ENCODE measurements around the gene EID2. TPM values are rescaled to one million over a fixed set of nuclear protein-coding genes. Genes with fewer than 3 reads are reported as not detected.

The EID2 gene, protein sequence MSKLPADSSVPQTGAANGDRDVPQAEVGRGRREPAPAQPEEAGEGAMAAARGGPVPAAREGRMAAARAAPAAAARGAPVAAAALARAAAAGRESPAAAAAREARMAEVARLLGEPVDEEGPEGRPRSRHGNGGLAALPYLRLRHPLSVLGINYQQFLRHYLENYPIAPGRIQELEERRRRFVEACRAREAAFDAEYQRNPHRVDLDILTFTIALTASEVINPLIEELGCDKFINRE
- 16.9 and 22.7 TPM in 2 replicates for total RNA-seq (2014; rRNA removed; shearing (Covaris generic))

DNA sequence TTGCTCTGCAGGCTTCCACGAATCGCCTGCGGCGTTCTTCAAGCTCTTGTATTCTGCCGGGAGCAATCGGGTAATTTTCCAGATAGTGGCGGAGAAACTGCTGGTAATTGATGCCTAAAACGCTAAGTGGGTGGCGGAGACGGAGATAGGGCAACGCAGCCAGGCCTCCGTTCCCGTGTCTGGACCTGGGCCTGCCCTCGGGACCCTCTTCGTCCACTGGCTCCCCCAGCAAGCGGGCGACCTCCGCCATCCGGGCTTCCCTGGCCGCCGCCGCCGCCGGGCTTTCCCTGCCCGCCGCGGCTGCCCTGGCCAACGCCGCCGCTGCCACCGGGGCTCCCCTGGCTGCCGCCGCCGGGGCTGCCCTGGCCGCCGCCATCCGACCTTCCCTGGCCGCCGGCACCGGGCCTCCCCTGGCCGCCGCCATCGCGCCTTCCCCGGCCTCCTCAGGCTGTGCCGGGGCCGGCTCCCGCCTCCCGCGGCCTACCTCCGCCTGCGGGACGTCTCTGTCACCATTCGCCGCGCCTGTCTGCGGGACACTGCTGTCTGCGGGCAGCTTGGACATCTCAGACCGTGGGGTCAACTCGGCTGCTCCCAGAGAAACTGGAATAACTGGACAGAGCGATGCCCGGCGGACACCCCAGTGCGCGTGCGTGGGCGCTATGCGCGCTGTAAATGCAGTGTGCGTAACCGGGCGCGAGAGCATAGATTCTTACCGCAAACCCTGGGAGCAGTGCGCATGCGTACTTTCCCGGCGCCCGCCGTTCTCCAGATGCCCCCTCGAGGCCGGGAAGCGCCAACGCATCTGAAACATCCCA is at the start of gene EID2:
Gene EID2, minus strand, starts transcription at position 644 of the 815 bp plus-strand sequence. Its CDS starts 82 bp downstream, at position 562.
- H3K27me3 ChIP-seq (replicated peaks) = no peaks in the 10 kb centered on the region

GRCh38 chr19:39588066-39588465 is 48.1 kb upstream of the EID2 start:
- Histone ChIP-seq H3K9me3 (replicated peaks) (no peaks in the 10 kb centered on the region), H3K27ac (no peak overlapping the region), H3K4me3 (no peak overlapping the region), H3K27me3 (replicated peaks) (peaks cover 3% of the 10 kb centered on the region; the same call in 1 of the 2 replicates), H3K4me1 (replicated peaks) (no peaks in the 10 kb centered on the region), H3K36me3 (no peaks in the 10 kb centered on the region)
- DNase-seq (ENCODE audit: low read depth in 1 of 2, low spot score in 2 of 2) = no peak

More for the DNA sequence above, at the start of gene EID2:
- Histone ChIP-seq H3K9me3 (replicated peaks) (no peaks in the 10 kb centered on the region), H3K36me3 (peaks cover 12% of the 10 kb centered on the region), H3K27ac (peak within 1 kb of the TSS; percentile 64), H3K4me1 (replicated peaks) (peaks cover 4% of the 10 kb centered on the region), H3K4me3 (peak within 1 kb of the TSS; percentile 91)
- peak; percentile 88 to 96 for DNase-seq (ENCODE audit: low read depth in 1 of 2, low spot score in 2 of 2)

DNA sequence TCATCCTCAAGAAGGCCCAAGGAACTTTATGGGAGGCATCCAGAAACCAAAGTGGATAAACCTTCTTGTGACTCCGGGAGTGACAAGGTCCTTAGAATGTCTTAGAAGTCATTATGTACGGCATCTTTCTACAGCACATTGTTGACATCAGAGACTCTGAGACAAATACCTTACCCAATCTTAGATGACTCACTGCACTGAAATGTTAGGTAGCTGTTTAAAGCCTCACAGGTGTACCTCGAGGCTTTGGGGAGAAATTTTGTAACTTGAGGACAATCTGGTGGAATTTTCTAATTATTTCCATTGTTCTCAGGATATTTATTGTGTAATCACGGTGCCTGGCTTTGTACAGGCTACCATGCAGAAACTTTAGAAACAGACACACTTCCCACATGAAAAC is 47.5 kb upstream of the EID2 start:
- Histone ChIP-seq H3K9me3 (replicated peaks) (no peaks in the 10 kb centered on the region), H3K27me3 (replicated peaks) (0 out of 2 replicates have a peak, but pooled peaks cover 3% of the 10 kb centered on the region), H3K4me1 (replicated peaks) (no peaks in the 10 kb centered on the region), H3K4me3 (no peak overlapping the region), H3K27ac (no peak overlapping the region), H3K36me3 (no peaks in the 10 kb centered on the region)
- no peak for DNase-seq (ENCODE audit: low read depth in 1 of 2, low spot score in 2 of 2)

DNA sequence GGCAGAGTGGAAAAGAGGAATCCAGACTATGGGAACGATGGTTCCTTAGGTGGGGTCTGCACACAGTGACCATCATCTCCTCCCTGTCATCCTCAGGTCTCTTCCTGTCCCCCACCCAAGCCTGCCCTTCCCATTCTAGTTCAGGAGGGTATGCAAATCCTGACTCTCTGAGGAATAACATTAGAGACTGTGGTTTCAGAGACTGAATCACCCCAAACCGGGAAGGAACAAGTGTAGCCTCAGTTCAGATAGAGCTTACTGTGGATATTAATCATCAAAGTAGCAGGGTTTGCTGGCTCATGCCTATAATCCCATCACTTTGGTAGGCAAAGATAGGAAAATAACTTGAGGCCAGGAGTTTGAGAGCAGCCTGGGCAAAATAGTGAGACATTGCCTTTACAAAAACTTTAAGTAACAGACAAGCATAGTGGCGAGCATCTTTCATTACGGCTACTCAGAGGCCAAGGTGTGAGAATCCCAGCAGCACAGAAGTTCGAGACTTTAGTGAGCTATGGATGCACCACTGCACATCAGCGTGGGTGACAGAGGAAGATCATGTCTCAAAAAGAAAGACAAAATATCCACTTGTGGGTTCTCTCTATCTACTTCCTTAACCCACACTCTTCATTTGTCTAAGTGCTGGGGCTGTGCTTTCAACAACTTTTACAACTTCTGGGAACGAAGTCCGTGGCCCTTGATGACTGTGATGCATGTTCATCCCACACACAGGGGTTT is 43.1 kb upstream of the EID2 start:
- Histone ChIP-seq H3K27ac (no peak overlapping the region), H3K4me3 (no peak overlapping the region), H3K36me3 (no peaks in the 10 kb centered on the region)

DNA sequence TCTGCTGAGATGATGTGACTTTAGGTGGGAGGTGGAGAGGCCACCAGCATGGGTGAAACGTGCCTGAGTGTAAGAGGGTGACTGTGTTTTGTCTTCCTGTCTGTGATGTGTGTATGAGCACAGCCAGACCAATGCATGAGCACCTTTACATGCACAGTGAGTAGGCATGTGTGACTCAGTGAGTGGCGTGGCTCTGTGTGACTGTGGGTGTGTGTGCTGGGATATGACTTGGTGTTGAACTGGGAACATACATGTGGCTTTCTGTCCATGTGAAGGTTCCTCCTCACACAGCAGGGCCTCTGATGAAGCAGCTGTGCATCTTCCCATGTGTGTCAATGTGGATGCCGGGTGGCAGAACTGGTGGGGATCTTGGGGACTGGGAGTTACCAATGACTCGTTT is 42.5 kb upstream of the EID2 start:
- peaks cover 3% of the 10 kb centered on the region; the same call in 1 of the 2 replicates for H3K27me3 ChIP-seq (replicated peaks)
- no peak overlapping the region for H3K27ac ChIP-seq
- DNase-seq (ENCODE audit: low read depth in 1 of 2, low spot score in 2 of 2) = no peak
- no peak overlapping the region for H3K4me3 ChIP-seq
- no peaks in the 10 kb centered on the region for H3K9me3 ChIP-seq (replicated peaks)
- no peaks in the 10 kb centered on the region for H3K4me1 ChIP-seq (replicated peaks)
- H3K36me3 ChIP-seq = no peaks in the 10 kb centered on the region

More for the DNA sequence above, 43.1 kb upstream of the EID2 start:
- Histone ChIP-seq H3K4me1 (replicated peaks) (no peaks in the 10 kb centered on the region), H3K27me3 (replicated peaks) (peaks cover 3% of the 10 kb centered on the region; the same call in 1 of the 2 replicates), H3K9me3 (replicated peaks) (no peaks in the 10 kb centered on the region)
- DNase-seq (ENCODE audit: low read depth in 1 of 2, low spot score in 2 of 2) = no peak

DNA sequence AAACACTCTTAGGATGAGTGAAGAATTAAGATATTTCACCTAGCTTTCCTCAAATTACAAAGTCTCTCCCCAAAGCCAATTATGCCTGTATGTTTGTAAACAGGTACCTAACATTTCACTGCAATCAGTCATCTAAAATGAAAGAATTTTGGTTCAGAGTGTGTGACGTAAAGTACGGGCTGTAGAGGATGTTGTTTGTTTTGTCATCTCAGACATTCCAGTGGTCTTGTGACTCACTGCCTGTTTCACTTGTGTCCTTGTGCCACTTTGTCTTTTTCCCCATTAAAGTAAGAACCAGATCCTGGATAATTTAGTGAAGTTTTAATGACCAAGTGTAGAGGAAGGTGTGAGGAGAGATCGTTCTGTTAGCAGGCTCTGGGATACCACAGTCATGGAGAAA is 28.6 kb upstream of the EID2 start:
- DNase-seq (ENCODE audit: low read depth in 1 of 2, low spot score in 2 of 2) = peak in 1 of 2 experiments; percentile 67
- Histone ChIP-seq H3K27me3 (replicated peaks) (0 out of 2 replicates have a peak, but pooled peaks cover 3% of the 10 kb centered on the region), H3K4me1 (replicated peaks) (peaks cover 14% of the 10 kb centered on the region), H3K36me3 (no peaks in the 10 kb centered on the region), H3K27ac (no peak overlapping the region), H3K9me3 (replicated peaks) (no peaks in the 10 kb centered on the region), H3K4me3 (no peak overlapping the region)

GRCh38 chr19:39566064-39566463 is 26.1 kb upstream of the EID2 start:
- H3K36me3 ChIP-seq = no peaks in the 10 kb centered on the region
- no peaks in the 10 kb centered on the region for H3K27me3 ChIP-seq (replicated peaks)
- H3K4me1 ChIP-seq (replicated peaks) = peaks cover 14% of the 10 kb centered on the region
- DNase-seq (ENCODE audit: low read depth in 1 of 2, low spot score in 2 of 2) = no peak
- H3K4me3 ChIP-seq = no peak overlapping the region
- H3K9me3 ChIP-seq (replicated peaks) = no peaks in the 10 kb centered on the region
- no peak overlapping the region for H3K27ac ChIP-seq

DNA sequence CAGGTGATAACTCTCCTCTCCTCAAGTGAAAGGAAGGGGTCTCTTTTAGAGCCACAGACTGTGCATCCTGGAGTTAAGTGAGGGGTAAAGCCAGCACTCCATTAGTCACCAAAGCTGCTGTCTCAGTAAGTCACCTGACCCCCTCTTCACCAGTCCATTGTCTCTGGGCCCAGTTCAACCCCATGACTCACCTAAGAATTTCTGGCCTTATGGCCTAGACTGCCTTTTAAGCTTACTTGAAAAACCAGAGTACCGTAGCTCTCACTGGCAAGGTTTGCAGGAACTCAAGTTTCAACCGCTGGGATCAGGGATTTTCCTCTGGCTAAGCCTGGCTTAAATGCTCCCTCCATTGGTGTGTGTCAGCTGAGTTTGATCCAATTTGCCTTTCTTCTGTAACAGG is 23.4 kb upstream of the EID2 start:
- DNase-seq (ENCODE audit: low read depth in 1 of 2, low spot score in 2 of 2) = peak in 1 of 2 experiments; percentile 11
- H3K9me3 ChIP-seq (replicated peaks) = no peaks in the 10 kb centered on the region
- no peak overlapping the region for H3K4me3 ChIP-seq
- H3K27ac ChIP-seq = no peak overlapping the region
- H3K36me3 ChIP-seq = no peaks in the 10 kb centered on the region
- no peaks in the 10 kb centered on the region for H3K27me3 ChIP-seq (replicated peaks)
- peaks cover 6% of the 10 kb centered on the region for H3K4me1 ChIP-seq (replicated peaks)

GRCh38 chr19:39558624-39559117 is 18.7 kb upstream of the EID2 start:
- no peaks in the 10 kb centered on the region for H3K4me1 ChIP-seq (replicated peaks)
- H3K27me3 ChIP-seq (replicated peaks) = peaks cover 10% of the 10 kb centered on the region; the same call in 1 of the 2 replicates
- H3K36me3 ChIP-seq = no peaks in the 10 kb centered on the region
- no peak for DNase-seq (ENCODE audit: low read depth in 1 of 2, low spot score in 2 of 2)
- H3K27ac ChIP-seq = no peak overlapping the region
- no peaks in the 10 kb centered on the region for H3K9me3 ChIP-seq (replicated peaks)
- H3K4me3 ChIP-seq = no peak overlapping the region

- Histone ChIP-seq H3K4me3 (no peak overlapping the region), H3K27ac (no peak overlapping the region), H3K27me3 (replicated peaks) (peaks cover 10% of the 10 kb centered on the region; the same call in 1 of the 2 replicates), H3K9me3 (replicated peaks) (no peaks in the 10 kb centered on the region), H3K4me1 (replicated peaks) (no peaks in the 10 kb centered on the region), H3K36me3 (no peaks in the 10 kb centered on the region)
- no peak for DNase-seq (ENCODE audit: low read depth in 1 of 2, low spot score in 2 of 2)
These were observed 18.1 kb upstream of the EID2 start for GRCh38 chr19:39557811-39558623.

GRCh38 chr19:39555883-39556282 is 15.9 kb upstream of the EID2 start:
- H3K27ac ChIP-seq = no peak overlapping the region
- peaks cover 10% of the 10 kb centered on the region; the same call in 1 of the 2 replicates for H3K27me3 ChIP-seq (replicated peaks)
- H3K4me1 ChIP-seq (replicated peaks) = no peaks in the 10 kb centered on the region
- H3K4me3 ChIP-seq = no peak overlapping the region
- DNase-seq (ENCODE audit: low read depth in 1 of 2, low spot score in 2 of 2) = no peak
- H3K9me3 ChIP-seq (replicated peaks) = no peaks in the 10 kb centered on the region
- H3K36me3 ChIP-seq = no peaks in the 10 kb centered on the region

GRCh38 chr19:39554701-39555311 is 14.8 kb upstream of the EID2 start:
- no peaks in the 10 kb centered on the region for H3K36me3 ChIP-seq
- no peak overlapping the region for H3K27ac ChIP-seq
- no peaks in the 10 kb centered on the region for H3K4me1 ChIP-seq (replicated peaks)
- peaks cover 10% of the 10 kb centered on the region; the same call in 1 of the 2 replicates for H3K27me3 ChIP-seq (replicated peaks)
- no peak overlapping the region for H3K4me3 ChIP-seq
- H3K9me3 ChIP-seq (replicated peaks) = no peaks in the 10 kb centered on the region
- DNase-seq (ENCODE audit: low read depth in 1 of 2, low spot score in 2 of 2) = no peak
